HG03175 (cell line): ENCODE results near the gene CARD11.
A peak's percentile ranks its signal among the peaks of the same experiment; 100 is the strongest.

Experiments used
- ATAC-seq: cut with Tn5 transposase; IDR thresholded peaks from one replicate; pipeline ENCODE4 v1.9.1; 2021; ENCODE audit warnings: mild to moderate bottlenecking, moderate library complexity; ENCODE audit not compliant: unreplicated experiment

CARD11 gene

DNA sequence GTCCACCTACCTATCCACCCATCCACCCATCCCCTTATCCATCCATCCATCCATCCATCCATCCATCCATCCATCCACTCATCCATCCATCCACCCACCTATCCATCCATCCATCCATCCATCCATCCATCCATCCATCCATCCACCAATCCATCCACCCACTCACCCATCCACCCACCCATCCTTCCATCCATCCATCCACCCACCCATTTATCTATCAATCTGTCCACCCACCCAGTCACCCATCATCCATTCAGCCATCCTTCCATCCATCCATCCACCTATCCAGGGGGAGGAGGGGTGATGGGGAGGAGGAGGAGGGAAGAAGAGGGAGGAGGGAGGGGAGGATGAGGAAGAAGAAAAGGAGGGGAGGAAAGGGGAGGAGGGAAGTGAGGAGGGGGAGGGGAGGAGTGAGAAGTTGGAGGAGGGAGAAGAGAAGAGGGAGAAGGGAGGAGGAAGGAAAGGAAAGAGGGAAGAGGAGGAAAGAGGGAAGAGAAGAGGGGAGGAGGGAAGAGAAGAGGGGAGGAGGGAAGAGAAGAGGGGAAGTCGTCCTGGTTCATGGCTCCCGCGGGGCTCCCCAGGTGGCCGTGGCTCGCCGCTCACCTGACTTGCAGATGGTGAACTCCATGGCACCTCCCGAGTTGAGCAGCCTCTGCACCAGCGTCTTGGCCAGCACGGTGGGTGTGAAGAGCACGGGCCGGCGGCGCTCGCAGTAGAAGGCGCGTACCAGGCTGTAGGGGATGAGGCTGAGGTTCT, 130.8 kb downstream of the CARD11 start:
- no peak for ATAC-seq

- ATAC-seq = no peak
Observed at GRCh38 chr7:2911466-2911865, 132.2 kb downstream of the CARD11 start.

GRCh38 chr7:2909471-2910039, 134.1 kb downstream of the CARD11 start:
- ATAC-seq = no peak

DNA sequence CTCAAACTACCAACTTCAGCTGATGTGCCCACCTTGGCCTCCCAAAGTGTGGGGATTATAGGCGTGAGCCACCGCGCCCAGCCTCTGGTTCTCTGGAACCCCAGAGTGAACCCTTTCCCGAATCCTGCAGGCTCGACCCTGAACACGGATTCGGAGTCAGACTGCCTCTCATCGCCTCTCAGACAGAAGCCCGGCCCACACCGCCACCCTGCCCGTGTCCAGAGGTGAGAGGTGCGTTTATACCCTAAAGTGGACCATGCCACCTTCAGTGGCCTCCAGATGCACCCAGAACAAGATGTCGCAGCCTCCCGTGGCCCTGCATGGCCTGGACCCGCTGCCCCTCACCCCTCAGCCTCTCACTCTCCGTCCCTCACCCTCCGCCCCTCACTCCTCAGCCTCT, 134.6 kb downstream of the CARD11 start:
- ATAC-seq = no peak

- no peak for ATAC-seq
Observed at GRCh38 chr7:2908103-2908683, 135.5 kb downstream of the CARD11 start.

DNA sequence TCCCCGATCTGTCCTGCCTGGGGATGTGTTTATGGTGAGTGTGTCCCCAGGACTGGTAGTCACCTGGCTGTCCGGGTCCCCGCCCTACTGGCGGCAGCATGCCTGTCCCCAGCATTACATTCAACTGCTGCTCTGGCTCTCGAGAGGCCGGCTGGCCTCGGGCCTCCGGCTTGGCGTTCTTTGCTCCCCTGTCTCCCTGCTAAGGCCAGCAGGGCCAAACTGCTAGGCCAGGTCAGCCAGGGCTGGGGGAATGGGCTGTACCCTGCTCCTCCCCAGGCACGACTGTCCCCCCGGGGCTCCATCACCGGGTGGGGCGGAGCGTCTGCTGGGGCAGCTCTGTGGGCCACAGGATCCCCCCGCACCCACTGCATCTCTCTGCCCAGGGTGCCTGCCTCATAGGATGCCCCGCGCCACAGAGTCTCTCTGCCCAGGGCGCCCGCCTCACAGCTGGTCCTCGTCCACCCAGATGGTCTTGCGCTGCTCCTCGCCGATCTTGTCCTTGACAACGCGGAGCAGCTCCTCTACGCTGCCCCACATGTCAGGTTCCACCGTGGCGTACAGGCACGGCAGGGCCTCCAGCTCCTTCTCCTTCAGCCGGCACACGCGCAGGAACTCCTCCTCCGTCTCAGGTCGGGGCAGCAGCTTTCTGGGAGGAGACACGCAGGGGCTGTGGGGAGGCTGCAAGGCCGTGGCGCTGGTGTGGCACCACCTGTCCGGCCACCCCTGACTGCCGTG, 137.3 kb downstream of the CARD11 start:
- ATAC-seq = no peak

- no peak for ATAC-seq
Observed at GRCh38 chr7:2905500-2905899, 138.2 kb downstream of the CARD11 start.

GRCh38 chr7:2905027-2905426, 138.6 kb downstream of the CARD11 start:
- no peak for ATAC-seq

DNA sequence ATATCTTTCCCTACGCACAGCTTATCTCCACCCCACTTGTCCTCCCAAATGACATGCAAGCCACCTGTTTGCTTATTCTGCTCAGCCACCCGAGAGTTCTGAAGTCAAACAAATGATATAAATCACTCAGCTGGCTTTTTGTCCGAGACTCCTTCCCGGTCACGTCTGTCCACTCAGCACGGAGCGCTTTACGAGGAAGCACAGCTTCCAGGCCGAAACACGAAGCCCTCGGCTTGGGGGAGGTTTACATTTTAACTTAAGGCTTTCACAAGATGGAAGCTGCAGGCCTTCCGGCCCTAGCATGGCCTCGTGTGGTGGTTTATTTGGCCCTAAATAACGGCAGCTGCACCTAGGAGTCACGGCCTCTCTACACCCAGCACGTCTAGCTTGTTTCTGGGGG, 139.5 kb downstream of the CARD11 start:
- no peak for ATAC-seq

- no peak for ATAC-seq
Observed at GRCh38 chr7:2903682-2904162, 139.9 kb downstream of the CARD11 start.

DNA sequence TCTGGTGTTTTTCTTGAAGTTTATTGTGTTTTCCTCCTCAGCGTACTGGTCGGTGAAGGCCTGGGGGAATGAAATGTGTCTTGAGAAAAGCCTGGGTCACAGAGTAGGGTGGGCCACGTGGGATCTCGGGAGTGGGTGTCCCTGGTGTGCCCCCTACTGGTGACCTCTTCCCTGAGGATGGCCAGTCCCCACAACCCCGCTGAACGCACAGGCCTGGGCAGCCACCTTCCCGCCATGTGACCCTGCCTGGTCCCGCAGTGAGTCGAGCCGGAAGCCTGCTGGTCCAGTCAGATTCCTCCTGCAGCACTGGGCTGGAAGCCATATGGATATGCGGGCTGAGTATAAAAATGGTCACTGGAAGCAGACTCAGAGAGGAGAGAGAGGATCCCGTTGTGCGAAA, 146.6 kb downstream of the CARD11 start:
- no peak for ATAC-seq

GRCh38 chr7:2896131-2896530, 147.5 kb downstream of the CARD11 start:
- ATAC-seq = no peak

GRCh38 chr7:2894118-2894940, 149.3 kb downstream of the CARD11 start:
- ATAC-seq = peak; percentile 69

- ATAC-seq = no peak
Observed at GRCh38 chr7:2893411-2893861, 150.2 kb downstream of the CARD11 start.

GRCh38 chr7:2892549-2892948, 151.1 kb downstream of the CARD11 start:
- ATAC-seq = no peak

DNA sequence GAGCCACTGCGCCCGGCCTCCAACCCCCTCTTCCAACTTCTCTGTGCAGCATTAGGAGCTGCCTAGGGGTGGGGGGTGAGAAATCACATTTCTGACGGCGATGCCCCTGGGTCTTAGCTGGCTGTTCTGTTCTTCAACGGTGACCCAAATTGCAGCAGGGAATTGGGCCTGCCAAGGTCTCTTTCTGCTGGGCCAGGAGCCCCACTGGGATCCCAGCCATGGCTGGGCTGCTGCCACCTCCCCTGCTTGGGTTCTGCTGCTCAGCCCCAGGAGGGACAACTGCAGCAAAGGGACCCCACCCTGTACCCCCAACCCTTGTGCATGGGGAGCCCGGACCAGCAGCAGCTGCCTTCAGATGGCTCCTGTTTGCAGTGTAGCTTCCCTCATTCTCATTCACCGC, 155.9 kb downstream of the CARD11 start:
- no peak for ATAC-seq

DNA sequence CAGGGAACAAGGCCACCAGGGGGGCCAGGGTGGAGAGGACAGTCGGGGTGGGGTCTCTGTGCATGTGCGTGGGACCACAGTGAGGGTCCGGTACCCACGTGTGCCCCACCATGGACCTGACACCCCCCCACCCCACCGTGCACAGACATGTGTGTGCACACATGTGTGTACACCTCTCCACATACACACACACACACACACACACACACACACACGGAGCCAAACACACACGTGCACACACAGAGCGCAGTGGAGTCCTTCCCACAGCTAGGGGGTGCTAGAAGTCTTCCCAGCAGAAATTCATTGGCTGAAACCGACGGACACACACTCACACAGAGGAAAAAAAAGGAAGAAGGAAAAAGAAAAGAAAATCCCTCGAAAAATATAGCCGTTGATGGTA, 156.8 kb downstream of the CARD11 start:
- ATAC-seq = peak; percentile 61

GRCh38 chr7:2886391-2886790, 157.3 kb downstream of the CARD11 start:
- ATAC-seq = no peak

GRCh38 chr7:2884161-2884560, 159.5 kb downstream of the CARD11 start:
- ATAC-seq = no peak

DNA sequence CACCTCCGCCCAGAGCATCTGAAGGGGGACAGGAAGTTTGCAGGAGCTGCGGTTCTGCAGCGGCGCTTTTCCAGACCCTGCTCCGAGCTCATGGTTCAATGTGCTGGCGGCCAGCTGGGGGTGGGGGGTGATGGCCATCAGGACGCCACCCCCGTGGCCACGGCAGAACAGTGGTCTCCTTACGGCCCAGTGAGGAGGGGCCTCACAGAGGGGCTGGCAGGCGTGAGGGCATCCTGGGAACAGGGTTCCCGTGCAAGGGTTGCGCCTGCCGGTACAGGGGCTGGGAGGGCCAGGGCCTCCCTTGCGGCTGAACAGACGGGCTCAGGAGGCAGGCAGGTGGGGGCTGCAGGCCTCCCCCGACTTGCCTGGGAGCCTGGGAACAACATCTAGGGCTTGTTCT, 160.6 kb downstream of the CARD11 start:
- ATAC-seq = no peak

DNA sequence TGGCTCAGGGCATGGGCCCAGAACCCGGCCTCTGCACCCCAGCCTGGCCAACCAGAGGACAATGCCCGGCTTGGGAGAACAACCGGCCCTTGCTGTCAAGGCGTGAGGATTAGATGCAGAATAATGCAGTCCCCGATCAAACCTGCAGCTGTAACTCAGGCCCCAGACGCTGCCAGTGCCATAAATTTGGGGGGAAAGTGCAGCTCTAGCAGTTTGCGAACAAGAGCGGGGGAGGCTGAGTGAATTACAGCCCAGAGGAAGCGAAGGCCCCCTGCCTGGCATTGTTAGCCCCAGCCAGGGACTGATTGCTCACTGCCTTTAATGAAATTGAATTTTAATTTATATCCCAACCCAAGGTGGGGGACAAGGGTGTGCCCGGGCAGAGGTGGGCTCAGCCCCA, 161.6 kb downstream of the CARD11 start:
- ATAC-seq = no peak
